ENCODE measurements around the gene PPARG. TPM values are rescaled to one million over a fixed set of nuclear protein-coding genes. Genes with fewer than 3 reads are reported as not detected.
"Not testable (repeated sequence)": the region's sequence is repeated elsewhere in the genome, so short reads cannot be mapped to it uniquely, and the experiment has no call there.

PPARG gene
- total and polyA plus RNA-seq, 5 donors from 2014 or later = 0.16 to 0.64 (median 0.24) TPM; not detected in 2

GRCh38 chr3:12268049-12268735, 20.7 kb upstream of the PPARG start:
- Mint-ChIP-seq H3K27me3 (peaks cover 30% of the 10 kb centered on the region), H3K4me1 (peaks cover 0 to 5% (median 0%) of the 10 kb centered on the region in 4 donors), H3K9me3 (no peaks in the 10 kb centered on the region), H3K4me3 (no peak overlapping the region), H3K27ac (no peak overlapping the region), H3K36me3 (peaks cover 3% of the 10 kb centered on the region)
- H3K27ac ChIP-seq (ENCODE audit: insufficient read depth, low read length, poor library complexity, severe bottlenecking) = no peak overlapping the region
- no peaks in the 10 kb centered on the region for H3K4me1 ChIP-seq (ENCODE audit: control insufficient read depth, insufficient read depth, low read length, poor library complexity, severe bottlenecking)
- H3K27me3 ChIP-seq (ENCODE audit: control insufficient read depth, insufficient read depth, low read length) = peaks cover 4% of the 10 kb centered on the region
- no peak overlapping the region for H3K4me3 ChIP-seq (ENCODE audit: low read depth, low read length)
- no peaks in the 10 kb centered on the region for H3K36me3 ChIP-seq (ENCODE audit: control insufficient read depth, insufficient read depth, low read length)
- DNase-seq (no peak), ATAC-seq (ENCODE audit: low read depth in 2 of 2) (no peak)
- H3K9me3 ChIP-seq (ENCODE audit: control insufficient read depth in 2 of 2, low read length in 2 of 2) = no peaks in the 10 kb centered on the region

DNA sequence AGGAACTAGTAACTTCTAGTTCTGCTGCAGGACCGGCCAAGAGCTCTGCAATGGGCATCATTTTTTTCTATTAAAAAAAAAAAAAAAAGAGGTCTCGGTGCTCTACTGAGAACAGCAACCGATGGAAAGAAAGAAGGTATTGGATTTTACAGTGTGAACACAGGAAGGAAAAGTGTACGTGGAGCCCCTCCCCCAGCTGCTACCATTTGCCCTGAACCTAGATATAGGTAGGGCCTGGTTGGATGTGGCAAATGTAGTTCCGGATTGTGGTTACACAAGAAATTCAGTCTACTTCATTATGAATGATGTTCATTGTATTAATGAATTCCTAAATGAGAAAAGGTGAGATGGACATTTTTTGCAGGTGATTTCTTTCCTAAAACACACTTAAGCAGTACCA, 17.9 kb upstream of the PPARG start:
- H3K4me1 ChIP-seq (ENCODE audit: control insufficient read depth, insufficient read depth, low read length, poor library complexity, severe bottlenecking) = no peaks in the 10 kb centered on the region

DNA sequence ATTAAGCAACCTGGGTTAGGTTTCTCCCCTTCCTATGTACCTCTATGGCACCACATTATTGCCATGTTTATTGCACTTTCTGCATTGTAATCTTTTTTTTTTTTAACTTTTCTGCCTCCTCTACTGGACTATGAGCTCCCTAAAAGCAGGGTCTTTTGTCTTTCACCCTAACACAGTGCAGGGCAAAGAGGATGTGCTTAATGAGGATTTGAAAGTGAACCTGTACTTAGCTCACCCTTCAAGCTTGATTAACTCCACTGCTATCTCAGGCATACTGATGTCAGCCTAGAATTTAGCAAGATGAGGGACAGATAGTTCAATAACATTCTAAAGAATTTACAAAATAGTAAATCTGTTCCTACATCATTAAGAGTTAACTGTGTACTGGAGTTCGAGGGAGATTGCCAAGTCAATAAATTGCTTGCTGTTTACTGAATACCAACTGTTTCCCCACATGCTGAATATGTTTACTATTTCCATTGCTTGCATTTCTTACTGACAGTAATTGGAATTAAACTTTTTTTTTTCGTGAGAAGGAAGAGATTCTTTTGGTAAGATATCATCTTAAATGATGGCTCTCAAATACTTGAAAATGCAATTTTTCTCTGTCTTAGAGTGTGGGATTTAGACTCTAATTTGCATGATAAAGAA, 15.7 kb upstream of the PPARG start:
- Histone ChIP-seq H3K4me1 (ENCODE audit: control insufficient read depth, insufficient read depth, low read length, poor library complexity, severe bottlenecking) (no peaks in the 10 kb centered on the region), H3K36me3 (ENCODE audit: control insufficient read depth, insufficient read depth, low read length) (no peaks in the 10 kb centered on the region), H3K9me3 (ENCODE audit: control insufficient read depth in 2 of 2, low read length in 2 of 2) (no peaks in the 10 kb centered on the region), H3K27me3 (ENCODE audit: control insufficient read depth, insufficient read depth, low read length) (peaks cover 4% of the 10 kb centered on the region), H3K4me3 (ENCODE audit: low read depth, low read length) (no peak overlapping the region), H3K27ac (ENCODE audit: insufficient read depth, low read length, poor library complexity, severe bottlenecking) (no peak overlapping the region)
- Mint-ChIP-seq H3K27ac (no peak overlapping the region), H3K4me1 (no peaks in the 10 kb centered on the region), H3K4me3 (no peak overlapping the region), H3K27me3 (peaks cover 48% of the 10 kb centered on the region), H3K36me3 (peaks cover 3% of the 10 kb centered on the region), H3K9me3 (no peaks in the 10 kb centered on the region)
- DNase-seq = no peak
- ATAC-seq (ENCODE audit: low read depth in 2 of 2) = no peak

More for the DNA sequence above, 17.9 kb upstream of the PPARG start:
- no peak overlapping the region for H3K27ac Mint-ChIP-seq
- ATAC-seq (ENCODE audit: low read depth in 2 of 2) = no peak
- no peak overlapping the region for H3K4me3 ChIP-seq (ENCODE audit: low read depth, low read length)
- H3K9me3 Mint-ChIP-seq = no peaks in the 10 kb centered on the region
- no peak for DNase-seq
- no peak overlapping the region for H3K27ac ChIP-seq (ENCODE audit: insufficient read depth, low read length, poor library complexity, severe bottlenecking)
- H3K27me3 Mint-ChIP-seq = peaks cover 35% of the 10 kb centered on the region
- H3K4me3 Mint-ChIP-seq = no peak overlapping the region
- no peaks in the 10 kb centered on the region for H3K36me3 ChIP-seq (ENCODE audit: control insufficient read depth, insufficient read depth, low read length)
- peaks cover 3% of the 10 kb centered on the region for H3K36me3 Mint-ChIP-seq
- H3K27me3 ChIP-seq (ENCODE audit: control insufficient read depth, insufficient read depth, low read length) = peaks cover 4% of the 10 kb centered on the region
- no peaks in the 10 kb centered on the region for H3K4me1 Mint-ChIP-seq
- H3K9me3 ChIP-seq (ENCODE audit: control insufficient read depth in 2 of 2, low read length in 2 of 2) = no peaks in the 10 kb centered on the region

DNA sequence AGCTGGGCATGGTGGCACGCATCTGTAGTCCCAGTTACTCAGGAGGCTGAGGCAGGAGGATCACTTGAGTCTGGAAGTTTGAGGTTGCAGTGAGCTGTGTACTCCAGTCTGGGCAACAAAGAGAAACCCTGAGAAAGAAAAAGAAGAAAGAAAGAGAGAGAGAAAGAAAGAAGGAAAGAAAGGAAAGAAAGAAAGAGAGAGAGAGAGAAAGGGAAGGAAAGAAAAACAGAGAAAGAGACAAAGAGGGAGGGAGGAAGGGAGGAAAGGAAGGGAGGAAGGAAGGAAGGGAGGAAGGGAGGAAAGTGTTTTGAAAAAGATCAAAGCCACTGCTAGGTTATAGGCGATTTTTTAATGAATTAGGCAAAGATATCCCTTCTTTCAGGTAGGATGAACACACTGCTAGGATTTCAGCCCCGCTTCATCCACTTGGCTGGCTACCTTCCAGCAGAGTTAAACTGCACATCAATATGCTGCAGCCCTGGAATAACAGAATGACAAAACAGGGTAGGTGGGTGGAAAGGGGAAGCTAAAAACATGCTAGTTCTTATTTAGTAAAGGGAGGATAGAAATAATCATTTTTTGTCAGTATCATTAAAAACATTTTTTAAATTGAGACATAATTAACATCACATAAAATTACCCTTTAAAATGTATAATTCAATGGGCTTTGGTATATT, 12.8 kb upstream of the PPARG start:
- Mint-ChIP-seq H3K9me3 (no peaks in the 10 kb centered on the region), H3K4me3 (no peak overlapping the region), H3K36me3 (peaks cover 3% of the 10 kb centered on the region), H3K27me3 (peaks cover 56% of the 10 kb centered on the region), H3K4me1 (no peaks in the 10 kb centered on the region), H3K27ac (no peak overlapping the region)
- no peaks in the 10 kb centered on the region for H3K4me1 ChIP-seq (ENCODE audit: control insufficient read depth, insufficient read depth, low read length, poor library complexity, severe bottlenecking)
- no peaks in the 10 kb centered on the region for H3K36me3 ChIP-seq (ENCODE audit: control insufficient read depth, insufficient read depth, low read length)
- no peak for DNase-seq
- H3K27ac ChIP-seq (ENCODE audit: insufficient read depth, low read length, poor library complexity, severe bottlenecking) = no peak overlapping the region
- peaks cover 6% of the 10 kb centered on the region for H3K27me3 ChIP-seq (ENCODE audit: control insufficient read depth, insufficient read depth, low read length)
- no peak for ATAC-seq (ENCODE audit: low read depth in 2 of 2)
- no peak overlapping the region for H3K4me3 ChIP-seq (ENCODE audit: low read depth, low read length)
- no peaks in the 10 kb centered on the region for H3K9me3 ChIP-seq (ENCODE audit: control insufficient read depth in 2 of 2, low read length in 2 of 2)

GRCh38 chr3:12276827-12277226, 12.0 kb upstream of the PPARG start:
- not testable (repeated sequence) for H3K4me3 Mint-ChIP-seq

GRCh38 chr3:12278566-12278965, 10.3 kb upstream of the PPARG start:
- Histone ChIP-seq H3K4me1 (ENCODE audit: control insufficient read depth, insufficient read depth, low read length, poor library complexity, severe bottlenecking) (no peaks in the 10 kb centered on the region), H3K9me3 (ENCODE audit: control insufficient read depth in 2 of 2, low read length in 2 of 2) (no peaks in the 10 kb centered on the region), H3K36me3 (ENCODE audit: control insufficient read depth, insufficient read depth, low read length) (no peaks in the 10 kb centered on the region), H3K4me3 (ENCODE audit: low read depth, low read length) (no peak overlapping the region), H3K27ac (ENCODE audit: insufficient read depth, low read length, poor library complexity, severe bottlenecking) (no peak overlapping the region), H3K27me3 (ENCODE audit: control insufficient read depth, insufficient read depth, low read length) (peaks cover 6% of the 10 kb centered on the region)
- DNase-seq (no peak), ATAC-seq (ENCODE audit: low read depth in 2 of 2) (no peak)
- Mint-ChIP-seq H3K27me3 (peaks cover 53% of the 10 kb centered on the region), H3K9me3 (peaks cover 0 to 2% (median 0%) of the 10 kb centered on the region in 7 donors), H3K4me3 (no peak overlapping the region), H3K36me3 (no peaks in the 10 kb centered on the region), H3K4me1 (no peaks in the 10 kb centered on the region), H3K27ac (no peak overlapping the region)

More at GRCh38 chr3:12276827-12277226, 12.0 kb upstream of the PPARG start:
- not testable (repeated sequence) for H3K4me1 Mint-ChIP-seq; DNase-seq; H3K4me3 ChIP-seq (ENCODE audit: low read depth, low read length); H3K27ac ChIP-seq (ENCODE audit: insufficient read depth, low read length, poor library complexity, severe bottlenecking); H3K4me1 ChIP-seq (ENCODE audit: control insufficient read depth, insufficient read depth, low read length, poor library complexity, severe bottlenecking); H3K27ac Mint-ChIP-seq; H3K9me3 ChIP-seq (ENCODE audit: control insufficient read depth in 2 of 2, low read length in 2 of 2); H3K36me3 Mint-ChIP-seq; H3K36me3 ChIP-seq (ENCODE audit: control insufficient read depth, insufficient read depth, low read length); H3K9me3 Mint-ChIP-seq; H3K27me3 ChIP-seq (ENCODE audit: control insufficient read depth, insufficient read depth, low read length); ATAC-seq (ENCODE audit: low read depth in 2 of 2)
- H3K27me3 Mint-ChIP-seq = peaks cover 54% of the 10 kb centered on the region

GRCh38 chr3:12279591-12280326, 9.1 kb upstream of the PPARG start:
- no peak overlapping the region for H3K27ac Mint-ChIP-seq
- H3K9me3 ChIP-seq (ENCODE audit: control insufficient read depth in 2 of 2, low read length in 2 of 2) = no peaks in the 10 kb centered on the region

More at GRCh38 chr3:12279591-12280326, 9.1 kb upstream of the PPARG start:
- Mint-ChIP-seq H3K27me3 (peaks cover 65% of the 10 kb centered on the region), H3K4me3 (no peak overlapping the region), H3K36me3 (no peaks in the 10 kb centered on the region), H3K4me1 (no peaks in the 10 kb centered on the region), H3K9me3 (peaks cover 0 to 3% (median under 1%) of the 10 kb centered on the region in 7 donors)
- Histone ChIP-seq H3K4me3 (ENCODE audit: low read depth, low read length) (no peak overlapping the region), H3K27me3 (ENCODE audit: control insufficient read depth, insufficient read depth, low read length) (peaks cover 8% of the 10 kb centered on the region), H3K27ac (ENCODE audit: insufficient read depth, low read length, poor library complexity, severe bottlenecking) (no peak overlapping the region), H3K36me3 (ENCODE audit: control insufficient read depth, insufficient read depth, low read length) (no peaks in the 10 kb centered on the region), H3K4me1 (ENCODE audit: control insufficient read depth, insufficient read depth, low read length, poor library complexity, severe bottlenecking) (no peaks in the 10 kb centered on the region)
- no peak for DNase-seq
- ATAC-seq (ENCODE audit: low read depth in 2 of 2) = no peak
